Islet precursor cell (in vitro differentiated cells): ENCODE data around the gene WDR88.
"Not testable (repeated sequence)": the region's sequence is repeated elsewhere in the genome, so short reads cannot be mapped to it uniquely, and the experiment has no call there.

ENCODE experiments used
- DNase-seq: peaks from one replicate; pipeline ENCODE4 v3.0.0-alpha.2; 2018

WDR88 gene

DNA sequence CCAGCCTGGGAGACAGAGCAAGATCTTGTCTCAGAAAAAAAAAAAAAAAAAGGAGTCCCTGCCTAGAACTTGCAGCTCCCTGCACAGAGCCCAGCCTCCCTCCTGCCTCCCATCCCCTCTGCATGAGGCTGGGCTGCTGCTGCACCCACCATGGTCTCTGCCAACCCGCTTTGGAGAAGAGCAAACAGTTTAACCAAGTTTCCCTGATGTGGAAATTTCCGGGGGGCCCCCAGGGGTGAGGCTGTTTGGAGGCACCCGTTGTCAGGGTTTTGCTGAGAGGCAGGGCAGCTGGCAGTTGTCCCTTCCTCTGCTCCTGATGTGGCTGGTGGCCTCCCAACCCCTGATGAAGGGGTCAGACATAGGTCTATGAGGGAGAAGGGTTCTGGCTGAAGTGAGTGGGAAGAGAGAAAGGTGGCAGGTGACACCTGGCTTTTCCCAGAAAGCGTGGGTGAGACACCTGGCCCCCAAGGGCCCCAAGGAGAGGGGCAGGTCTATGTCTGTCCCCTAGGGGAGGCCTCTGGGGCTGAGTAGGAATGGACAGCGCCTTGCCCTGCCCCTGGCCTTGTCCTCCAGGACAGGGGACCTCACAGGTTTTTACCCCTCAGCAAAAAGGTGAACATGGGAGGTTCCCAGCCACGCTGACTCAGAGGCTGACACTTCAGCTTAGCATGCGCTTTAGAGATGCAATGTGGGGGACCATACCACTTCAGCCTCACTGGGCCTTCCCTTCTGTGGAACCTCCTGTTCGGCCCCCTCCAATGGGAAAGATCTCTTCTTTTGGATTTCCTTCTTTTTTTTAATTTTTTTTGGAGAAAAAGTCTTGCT lies 67.7 kb downstream of the WDR88 start:
- DNase-seq: no peak

DNA sequence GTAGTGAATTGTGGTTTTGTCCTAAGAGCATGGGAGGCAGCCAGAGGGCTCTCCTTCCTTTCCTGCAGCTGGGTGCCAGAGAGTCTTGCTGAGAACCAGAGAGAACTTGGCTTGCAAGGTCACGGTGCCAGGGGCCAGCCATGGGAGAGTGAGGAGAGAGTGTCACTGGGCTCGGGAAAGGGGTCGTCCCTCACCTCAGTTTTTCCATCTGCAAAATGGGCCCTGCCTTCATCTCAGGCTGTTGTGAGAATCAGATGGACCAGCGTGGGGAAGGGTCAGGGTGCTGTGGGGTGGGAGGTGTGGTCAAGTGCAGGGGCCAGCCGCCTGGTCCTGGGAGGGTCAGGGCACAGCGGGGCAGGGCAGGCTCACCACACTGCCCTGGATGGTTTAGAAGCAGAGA lies 69.6 kb downstream of the WDR88 start:
- no peak for DNase-seq

DNA sequence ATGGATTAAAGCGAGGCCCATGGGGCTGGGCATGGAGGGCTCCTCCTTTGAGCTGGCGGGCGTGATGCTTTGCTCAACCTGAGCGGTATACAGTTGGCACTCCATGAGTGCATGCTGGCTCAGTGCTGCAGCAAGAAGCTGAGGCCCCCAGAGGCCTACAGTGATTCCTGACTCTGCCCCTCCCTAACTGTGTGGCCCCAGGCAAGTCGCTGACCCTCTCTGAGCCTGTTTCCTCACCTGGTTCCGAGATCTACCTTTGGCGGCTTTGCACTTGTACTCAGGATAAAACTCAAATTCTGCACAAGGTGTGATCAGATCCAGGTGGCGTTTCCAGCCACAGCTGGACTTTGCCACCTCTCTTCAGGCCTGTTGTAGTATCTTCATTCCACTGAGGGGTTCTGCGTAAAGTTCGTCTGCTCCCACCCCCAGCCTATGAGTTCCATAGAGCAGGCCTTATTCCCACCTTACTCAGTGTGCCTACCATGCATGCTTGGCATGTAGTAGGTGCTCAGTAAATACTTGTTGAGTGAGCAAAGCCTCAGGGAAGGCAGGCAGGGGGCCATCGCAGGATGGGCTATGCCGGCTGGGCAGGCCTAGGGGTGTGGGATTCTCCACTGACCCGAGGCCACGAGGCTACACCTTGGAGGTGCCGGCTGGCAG lies 70.1 kb downstream of the WDR88 start:
- no peak for DNase-seq

DNA sequence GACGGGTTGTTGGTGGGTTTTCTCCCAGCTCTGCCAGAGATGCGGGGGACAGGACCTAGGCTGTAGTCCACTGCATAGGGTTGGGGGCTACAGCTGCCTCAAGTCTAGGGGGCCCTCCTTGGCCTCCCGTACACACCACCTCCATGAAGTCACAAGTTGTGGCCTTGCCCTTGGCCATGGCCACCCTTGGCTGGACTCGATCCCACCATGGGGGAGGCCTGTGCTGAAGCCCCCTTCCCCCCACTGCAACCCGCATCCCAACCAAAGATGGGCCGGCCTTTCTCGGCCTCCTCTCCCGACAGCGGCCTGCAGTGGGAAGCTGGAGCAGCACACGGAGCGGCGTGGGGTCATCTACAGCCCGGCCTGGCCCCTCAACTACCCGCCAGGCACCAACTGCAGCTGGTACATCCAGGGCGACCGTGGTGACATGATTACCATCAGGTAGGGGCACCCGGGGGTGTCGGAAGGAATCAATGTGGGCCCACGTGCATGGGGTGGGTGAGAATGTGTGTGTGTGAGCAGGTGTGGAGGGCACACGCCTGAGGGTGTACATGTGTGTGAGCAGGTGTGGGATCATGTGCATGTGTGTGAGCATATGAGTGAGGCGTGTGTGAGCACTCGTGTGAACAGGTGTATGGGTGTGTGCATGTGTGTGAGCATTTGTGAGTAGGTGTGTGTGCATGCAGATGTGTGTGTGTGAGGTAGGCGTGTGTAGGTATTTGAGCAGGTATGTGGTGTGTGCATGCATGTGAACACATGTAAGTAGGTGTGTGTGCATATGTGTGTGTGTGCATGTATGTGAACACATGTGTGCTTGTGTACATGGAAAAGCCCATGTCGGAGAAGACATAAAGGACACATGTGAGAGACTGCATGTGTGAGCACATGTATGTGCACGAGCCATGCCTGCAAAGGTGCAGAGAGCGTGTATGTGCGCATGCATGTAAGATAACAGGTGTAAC lies 70.9 kb downstream of the WDR88 start:
- DNase-seq: no peak

DNA sequence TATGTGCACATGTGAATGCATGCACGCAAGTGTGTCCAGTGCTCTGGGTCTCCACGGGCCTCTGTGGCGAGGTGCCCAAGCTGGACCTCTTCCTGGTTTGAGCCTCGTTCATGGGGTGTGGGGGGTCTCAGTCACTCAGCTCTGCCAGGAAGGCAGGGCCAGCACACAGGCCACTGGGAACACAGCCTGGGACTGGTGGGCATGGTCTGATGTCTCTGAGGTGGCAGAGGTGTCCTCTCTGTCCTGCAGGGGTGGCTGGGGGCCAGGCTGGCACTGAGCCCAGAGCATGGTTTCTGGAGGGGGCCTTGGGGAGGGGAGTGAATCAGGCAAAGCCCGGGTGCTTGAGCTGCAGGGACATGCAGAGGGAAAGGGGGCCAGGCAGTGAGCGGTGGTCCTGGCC lies 71.6 kb downstream of the WDR88 start:
- DNase-seq: no peak

DNA sequence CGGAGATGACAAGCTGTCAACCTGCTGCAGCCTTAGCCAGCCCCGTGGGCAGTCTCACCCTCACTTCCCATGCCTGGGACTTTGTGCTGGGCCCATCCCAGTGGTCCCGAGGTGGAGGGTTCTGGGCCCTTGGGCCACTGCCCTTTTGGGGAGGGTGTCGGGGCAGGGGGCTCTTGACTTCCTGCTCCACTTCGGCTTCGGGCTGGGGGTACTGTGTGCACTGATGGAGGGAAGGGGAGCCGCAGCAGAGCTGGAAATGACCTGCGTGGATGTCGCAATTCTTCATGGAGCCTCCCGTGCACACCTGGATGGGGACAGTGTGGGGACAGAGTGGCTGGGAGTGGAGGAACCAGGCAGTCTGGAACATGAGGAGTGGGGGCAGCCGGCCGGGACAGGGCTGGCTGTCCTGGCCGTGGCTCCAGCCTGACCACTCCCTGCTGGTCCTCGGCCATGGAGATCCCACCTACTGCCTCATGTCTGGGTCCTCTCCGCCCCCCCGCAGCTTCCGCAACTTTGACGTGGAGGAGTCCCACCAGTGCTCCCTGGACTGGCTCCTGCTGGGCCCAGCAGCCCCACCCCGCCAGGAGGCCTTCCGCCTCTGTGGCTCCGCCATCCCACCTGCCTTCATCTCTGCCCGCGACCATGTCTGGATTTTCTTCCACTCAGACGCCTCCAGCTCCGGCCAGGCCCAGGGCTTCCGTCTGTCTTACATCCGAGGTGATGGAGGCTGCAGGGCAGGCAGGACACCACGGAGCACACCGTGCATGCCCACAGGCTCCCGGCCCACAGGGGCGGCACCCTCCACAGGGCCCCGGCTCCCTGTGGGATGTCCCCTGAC lies 72.4 kb downstream of the WDR88 start:
- no peak for DNase-seq

DNA sequence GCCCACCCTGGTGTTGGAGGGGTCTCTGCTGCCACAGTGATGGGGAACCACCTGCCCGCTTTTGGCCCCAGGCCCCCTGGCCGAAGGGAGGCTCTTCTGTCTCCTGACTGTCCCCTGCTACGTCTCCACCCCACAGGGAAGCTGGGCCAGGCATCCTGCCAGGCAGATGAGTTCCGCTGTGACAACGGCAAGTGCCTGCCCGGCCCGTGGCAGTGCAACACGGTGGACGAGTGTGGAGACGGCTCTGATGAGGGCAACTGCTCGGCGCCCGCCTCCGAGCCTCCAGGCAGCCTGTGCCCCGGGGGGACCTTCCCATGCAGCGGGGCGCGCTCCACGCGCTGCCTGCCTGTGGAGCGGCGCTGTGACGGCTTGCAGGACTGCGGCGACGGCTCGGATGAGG lies 73.2 kb downstream of the WDR88 start:
- DNase-seq: no peak

DNA sequence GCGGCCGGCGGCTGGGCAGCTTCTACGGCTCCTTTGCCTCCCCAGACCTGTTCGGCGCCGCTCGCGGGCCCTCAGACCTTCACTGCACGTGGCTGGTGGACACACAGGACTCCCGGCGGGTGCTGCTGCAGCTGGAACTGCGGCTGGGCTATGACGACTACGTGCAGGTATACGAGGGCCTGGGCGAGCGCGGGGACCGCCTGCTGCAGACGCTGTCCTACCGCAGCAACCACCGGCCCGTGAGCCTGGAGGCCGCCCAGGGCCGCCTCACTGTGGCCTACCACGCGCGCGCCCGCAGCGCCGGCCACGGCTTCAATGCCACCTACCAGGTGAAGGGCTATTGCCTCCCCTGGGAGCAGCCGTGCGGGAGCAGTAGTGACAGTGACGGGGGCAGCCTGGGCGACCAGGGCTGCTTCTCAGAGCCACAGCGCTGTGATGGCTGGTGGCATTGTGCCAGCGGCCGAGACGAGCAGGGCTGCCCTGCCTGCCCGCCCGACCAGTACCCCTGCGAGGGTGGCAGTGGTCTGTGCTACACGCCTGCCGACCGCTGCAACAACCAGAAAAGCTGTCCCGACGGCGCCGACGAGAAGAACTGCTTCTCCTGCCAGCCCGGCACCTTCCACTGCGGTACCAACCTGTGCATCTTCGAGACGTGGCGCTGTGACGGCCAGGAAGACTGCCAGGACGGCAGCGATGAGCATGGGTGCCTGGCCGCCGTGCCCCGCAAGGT lies 73.8 kb downstream of the WDR88 start:
- no peak for DNase-seq

DNA sequence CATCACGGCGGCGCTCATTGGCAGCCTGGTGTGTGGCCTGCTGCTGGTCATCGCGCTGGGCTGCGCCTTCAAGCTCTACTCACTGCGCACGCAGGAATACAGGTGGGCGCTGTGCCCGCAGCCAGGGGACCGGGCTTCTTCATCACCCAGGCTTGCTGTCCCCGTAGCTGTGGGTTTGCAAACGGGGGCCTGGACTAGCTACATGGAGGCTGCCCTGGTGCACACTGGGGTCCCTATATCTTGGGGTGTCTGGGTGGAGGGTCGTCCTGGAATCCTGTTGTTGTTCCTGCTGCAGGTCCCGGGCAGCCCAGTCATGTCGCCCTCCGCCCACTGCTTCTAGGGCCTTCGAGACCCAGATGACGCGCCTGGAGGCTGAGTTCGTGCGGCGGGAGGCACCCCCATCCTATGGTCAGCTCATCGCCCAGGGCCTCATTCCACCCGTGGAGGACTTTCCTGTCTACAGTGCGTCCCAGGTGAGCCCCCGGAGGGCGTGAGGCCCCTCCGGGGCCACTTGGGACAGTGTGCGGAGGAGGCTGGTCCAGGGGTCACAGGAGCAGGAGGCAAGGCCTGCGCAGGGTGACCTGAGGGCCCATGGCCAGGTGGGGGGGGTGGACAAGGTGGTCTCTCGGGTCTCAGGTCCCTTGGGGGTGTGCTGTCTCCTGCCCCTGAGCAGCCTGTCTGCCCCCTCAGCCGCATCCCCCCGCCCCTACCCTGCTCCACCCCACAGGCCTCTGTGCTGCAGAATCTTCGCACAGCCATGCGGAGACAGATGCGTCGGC lies 74.5 kb downstream of the WDR88 start:
- no peak for DNase-seq

DNA sequence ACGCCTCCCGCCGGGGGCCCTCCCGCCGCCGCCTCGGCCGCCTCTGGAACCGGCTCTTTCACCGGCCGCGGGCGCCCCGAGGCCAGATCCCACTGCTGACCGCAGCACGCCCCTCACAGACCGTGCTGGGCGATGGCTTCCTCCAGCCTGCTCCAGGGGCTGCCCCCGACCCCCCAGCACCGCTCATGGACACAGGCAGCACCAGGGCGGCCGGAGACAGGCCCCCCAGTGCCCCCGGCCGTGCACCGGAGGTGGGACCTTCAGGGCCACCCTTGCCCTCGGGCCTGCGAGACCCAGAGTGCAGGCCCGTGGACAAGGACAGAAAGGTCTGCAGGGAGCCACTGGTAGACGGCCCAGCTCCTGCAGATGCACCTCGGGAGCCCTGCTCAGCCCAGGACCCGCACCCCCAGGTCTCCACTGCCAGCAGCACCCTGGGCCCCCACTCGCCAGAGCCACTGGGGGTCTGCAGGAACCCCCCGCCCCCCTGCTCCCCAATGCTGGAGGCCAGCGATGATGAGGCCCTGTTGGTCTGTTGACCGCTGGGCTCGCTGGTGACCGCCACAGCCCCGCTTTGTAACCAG lies 75.2 kb downstream of the WDR88 start:
- DNase-seq: no peak

DNA sequence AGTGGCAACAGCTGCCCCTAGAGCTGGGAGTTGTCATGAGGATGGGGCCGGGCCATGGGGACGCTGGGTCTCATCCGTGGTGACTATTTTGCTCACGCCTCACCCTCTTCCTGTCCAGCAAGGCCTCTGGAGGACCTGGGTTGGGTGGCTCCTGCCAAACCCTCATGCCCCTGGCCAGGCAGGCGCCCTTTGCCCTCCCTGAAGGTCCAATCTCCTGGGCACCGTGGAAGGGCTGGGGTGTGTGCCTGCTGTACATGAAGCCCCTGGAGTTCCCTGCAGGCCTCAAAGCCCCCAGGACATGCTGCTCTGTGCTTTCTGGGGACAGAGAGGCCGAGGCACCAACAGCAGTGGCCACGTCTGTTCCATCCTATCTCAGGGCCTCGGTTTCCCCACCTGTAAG lies 76.0 kb downstream of the WDR88 start:
- no peak for DNase-seq

DNA sequence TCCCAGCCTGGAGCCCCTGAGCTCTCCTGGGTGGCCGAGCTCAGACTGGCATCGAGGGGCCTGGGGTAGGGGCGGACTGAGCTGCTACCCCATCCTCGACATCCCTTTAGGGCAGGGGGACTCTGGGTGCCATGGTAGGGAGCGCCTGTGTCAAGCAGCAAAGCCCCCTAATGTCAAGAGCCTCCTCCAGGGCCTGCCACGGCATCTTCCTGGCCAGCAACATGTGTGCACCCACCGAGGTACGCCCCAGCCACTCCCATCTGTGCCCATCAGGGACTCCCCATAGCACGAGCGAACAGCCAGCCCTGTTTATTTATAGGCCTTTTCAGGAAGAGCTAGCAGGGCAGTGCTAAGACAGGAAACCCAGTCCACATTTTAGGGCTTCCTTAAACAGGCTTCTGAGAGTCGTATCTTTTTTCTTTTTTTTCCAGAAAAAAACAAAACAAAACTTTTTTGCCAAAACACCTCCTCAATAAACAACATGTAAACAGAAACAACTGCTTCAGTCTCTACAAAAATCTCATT lies 76.5 kb downstream of the WDR88 start:
- no peak for DNase-seq

DNA sequence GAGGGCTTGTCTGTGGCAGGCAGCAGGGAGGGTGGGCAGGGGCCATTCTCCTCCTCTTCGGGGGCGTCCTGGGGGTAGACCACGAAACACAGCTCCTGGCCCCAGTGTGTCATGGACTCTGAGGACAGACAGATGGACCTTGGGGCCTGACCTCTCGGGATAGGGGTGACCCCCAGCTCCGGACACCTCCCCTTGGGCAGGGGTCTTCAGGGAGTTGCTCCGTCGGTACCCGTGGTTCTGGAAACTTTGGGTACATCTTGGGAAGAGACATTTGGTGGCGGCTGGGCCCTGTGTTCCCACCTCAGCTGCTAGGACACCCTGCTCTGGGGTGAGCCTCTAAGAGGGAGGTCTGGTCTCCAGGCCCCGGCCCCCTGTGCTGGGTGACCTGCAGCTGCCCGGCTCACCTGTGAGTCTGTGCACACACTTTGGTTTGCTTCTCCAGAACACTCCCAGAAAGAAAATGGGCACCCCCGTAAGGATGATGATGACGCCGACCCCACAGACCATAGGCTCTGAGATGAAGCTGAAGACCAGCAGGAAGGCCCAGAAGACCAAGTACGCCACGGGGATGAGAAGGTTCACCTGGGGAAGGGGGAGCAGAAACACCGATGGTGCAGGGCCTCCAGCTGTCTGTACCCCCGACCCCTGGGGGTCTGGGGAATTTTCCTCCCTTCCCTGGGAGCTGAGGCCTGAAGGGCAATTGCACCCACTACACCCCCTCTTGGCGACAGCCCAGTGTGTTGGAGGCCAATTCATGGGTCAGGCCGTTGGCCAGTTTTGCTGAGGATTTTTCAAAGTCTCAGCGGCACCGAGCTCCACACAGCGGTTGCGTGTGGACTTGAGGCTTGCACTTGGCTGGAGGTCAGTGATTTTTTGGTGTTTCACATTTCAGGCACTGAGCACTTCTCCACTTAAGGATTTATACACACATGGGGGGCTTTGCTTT lies 77.3 kb downstream of the WDR88 start:
- no peak for DNase-seq

DNA sequence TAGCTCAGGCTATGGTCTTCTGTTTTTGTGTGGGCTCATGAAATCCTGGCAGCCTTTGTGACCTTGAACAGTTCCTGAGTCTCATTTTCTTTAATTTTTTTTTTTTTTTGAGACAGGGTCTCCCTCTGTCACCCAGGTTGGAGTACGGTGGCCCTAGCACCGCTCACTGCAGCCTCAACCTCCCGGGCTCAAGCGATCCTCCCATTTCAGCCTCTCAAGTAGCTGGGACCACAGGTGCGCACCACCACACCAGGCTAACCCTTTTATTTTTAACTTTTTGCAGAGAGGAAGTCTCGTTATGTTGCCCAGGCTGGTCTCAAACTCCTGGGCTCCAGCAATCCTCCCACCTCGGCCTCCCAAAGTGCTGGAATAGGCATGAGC lies 77.9 kb downstream of the WDR88 start:
- not testable (repeated sequence) for DNase-seq

DNA sequence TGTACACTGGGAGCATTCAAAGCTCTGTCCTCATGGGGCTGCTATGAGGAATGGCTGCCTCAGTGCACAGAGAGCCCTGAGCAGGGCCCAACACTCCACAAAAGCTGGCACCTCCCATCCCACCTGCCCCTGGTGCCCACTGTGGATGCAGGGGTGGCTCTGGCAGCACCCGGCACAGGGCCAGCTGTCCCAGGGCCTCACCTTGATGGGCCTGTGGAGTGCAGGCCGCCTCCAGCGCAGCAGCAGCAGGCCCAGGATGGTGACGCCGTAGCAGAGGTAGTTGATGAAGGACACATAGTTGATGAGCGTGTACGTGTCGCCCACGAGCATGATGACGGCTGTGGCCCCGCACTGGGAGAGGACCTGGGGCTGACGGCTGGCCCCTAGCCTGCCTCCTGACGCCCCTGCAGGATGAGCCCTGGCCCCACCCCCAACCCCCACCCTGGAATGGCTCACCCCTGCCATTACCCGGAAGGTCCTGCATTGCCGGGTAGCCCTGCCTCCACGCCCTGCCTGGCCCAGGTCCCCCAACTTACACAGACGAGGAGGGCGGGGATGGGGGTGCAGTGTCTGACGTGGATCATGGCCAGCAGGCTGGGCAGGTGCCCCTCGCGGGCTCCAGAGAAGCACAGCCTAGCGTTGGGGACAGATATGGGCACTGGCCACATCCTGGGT lies 78.5 kb downstream of the WDR88 start:
- DNase-seq: no peak

DNA sequence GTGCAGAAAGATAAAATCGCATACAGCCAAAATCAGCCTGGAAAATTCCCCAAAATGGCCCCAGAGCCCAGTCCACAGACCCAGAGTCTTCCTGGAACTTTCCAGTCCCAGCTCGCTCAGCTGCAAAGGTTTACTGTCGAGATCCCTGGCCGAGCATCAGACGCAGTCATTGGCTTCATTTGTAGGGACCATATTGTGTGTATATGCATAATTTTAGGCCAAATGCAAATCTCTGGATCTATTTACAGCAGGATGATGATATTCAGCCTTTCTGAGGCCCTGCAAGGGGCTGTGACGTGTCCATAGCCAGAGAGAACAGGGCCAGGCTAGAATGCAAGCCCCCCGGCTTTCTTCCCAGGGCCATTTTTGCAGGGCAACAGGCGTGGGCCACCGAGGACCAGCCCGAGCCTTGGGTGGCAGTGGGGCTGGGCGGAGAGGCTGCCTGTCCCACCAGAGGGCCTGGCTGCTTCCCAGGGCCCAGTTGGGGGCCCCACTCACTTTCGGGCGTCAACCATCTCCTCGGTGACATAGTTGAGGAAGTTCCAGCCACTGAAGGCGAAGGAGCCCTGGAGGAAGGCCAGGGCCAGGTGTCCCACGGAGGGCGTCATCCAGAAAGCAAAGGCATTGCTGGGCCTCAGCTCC lies 80.0 kb downstream of the WDR88 start:
- DNase-seq: no peak

DNA sequence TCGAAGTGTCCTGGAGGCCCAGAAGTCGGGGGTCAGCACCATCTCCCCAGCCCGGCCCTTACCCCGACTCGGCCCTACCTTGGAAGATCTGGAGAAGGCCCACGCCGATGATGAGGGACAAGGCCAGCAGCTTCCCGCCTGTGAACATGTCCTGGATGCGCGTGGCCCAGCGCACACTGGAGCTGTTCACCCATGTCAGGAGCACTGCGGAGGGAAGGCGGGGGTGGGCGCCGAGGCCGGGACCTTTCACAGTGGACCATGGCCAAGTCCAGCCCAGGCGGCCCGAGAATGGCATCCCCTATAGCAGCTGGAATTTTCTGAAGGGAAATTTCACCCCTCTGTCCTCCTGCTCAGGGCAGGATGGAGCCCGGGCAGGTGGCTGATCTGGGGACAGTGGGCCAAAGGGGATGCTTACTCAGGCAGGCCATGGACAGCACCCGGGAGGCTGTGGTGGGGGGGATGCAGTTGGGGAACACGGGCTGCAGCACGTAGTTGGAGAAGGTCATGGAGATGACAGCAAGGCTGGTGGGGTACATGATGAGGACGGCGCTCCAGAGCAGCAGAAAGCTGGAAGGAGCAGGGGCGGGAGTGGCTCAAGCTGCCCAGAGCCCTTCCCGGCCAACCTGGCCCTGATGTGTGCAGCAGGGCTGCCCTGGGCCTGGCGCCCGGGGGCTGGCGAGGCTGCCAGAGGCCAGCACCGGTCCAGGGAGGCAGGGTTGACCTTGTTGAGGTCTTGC lies 80.7 kb downstream of the WDR88 start:
- DNase-seq: no peak
